ENCODE results near the gene DDX46. TPM values are rescaled to one million over a fixed set of nuclear protein-coding genes. Genes with fewer than 3 reads are reported as not detected.

DDX46 gene
- total and polyA plus RNA-seq, 2 donors (not counting 1 experiment from before 2014, with no cell fraction given): 18.7 to 38.1 TPM

DNA sequence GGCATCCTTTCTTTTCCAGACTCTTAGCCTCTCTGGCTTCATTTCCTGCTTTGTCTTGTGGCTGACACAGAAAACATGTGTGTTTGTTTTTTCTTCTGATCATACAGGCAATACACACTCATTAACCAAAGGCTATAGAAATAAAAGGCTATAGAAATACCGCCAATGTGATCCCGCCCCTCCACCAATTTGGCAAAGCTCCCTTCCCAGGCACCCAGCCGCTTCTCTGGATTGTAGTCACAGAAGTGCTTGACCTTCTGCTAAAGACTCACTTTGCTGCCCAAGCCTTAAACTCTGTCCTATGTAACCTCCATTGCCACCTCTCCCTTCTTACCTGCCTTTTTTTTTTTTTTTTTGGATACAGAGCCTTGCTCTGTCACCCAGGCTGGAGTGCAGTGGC is 120.9 kb downstream of the DDX46 start:
- Histone ChIP-seq H3K79me2 (ENCODE audit: control insufficient read depth, insufficient read depth, low read length) (peaks cover 24% of the 10 kb centered on the region), H3K27me3 (ENCODE audit: control insufficient read depth, insufficient read depth, low read length) (no peaks in the 10 kb centered on the region)

More for the DNA sequence above, 120.9 kb downstream of the DDX46 start:
- Histone ChIP-seq H3K36me3 (ENCODE audit: control insufficient read depth, insufficient read depth, low read length) (no peaks in the 10 kb centered on the region), H3K4me2 (ENCODE audit: extremely low read depth, insufficient read depth, low read length) (no peak overlapping the region), H3K4me1 (ENCODE audit: control insufficient read depth, extremely low read depth, insufficient read depth, low read length) (no peaks in the 10 kb centered on the region), H3K9ac (ENCODE audit: insufficient read depth, low read length) (no peak overlapping the region), H2AFZ (ENCODE audit: low read length) (no peak overlapping the region), H3K4me3 (replicated peaks in 1 of 4; ENCODE audit: control extremely low read depth in 1 of 4, insufficient read depth in 1 of 4, low read depth in 3 of 4, low read length in 4 of 4) (no peak overlapping the region), H4K20me1 (ENCODE audit: control insufficient read depth, extremely low read depth, insufficient read depth, low read length) (no peaks in the 10 kb centered on the region), H3K9me3 (ENCODE audit: control insufficient read depth, insufficient read depth, low read depth, low read length) (no peaks in the 10 kb centered on the region), H3K27ac (ENCODE audit: insufficient read depth, low read length) (no peak overlapping the region)
- DNase-seq (ENCODE audit: low read depth in 2 of 2): no peak
- TF ChIP-seq, protein P1, sequence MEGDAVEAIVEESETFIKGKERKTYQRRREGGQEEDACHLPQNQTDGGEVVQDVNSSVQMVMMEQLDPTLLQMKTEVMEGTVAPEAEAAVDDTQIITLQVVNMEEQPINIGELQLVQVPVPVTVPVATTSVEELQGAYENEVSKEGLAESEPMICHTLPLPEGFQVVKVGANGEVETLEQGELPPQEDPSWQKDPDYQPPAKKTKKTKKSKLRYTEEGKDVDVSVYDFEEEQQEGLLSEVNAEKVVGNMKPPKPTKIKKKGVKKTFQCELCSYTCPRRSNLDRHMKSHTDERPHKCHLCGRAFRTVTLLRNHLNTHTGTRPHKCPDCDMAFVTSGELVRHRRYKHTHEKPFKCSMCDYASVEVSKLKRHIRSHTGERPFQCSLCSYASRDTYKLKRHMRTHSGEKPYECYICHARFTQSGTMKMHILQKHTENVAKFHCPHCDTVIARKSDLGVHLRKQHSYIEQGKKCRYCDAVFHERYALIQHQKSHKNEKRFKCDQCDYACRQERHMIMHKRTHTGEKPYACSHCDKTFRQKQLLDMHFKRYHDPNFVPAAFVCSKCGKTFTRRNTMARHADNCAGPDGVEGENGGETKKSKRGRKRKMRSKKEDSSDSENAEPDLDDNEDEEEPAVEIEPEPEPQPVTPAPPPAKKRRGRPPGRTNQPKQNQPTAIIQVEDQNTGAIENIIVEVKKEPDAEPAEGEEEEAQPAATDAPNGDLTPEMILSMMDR (conservative IDR thresholded peaks at IDR 0.05 in 1 of 2, IDR thresholded peaks at IDR 0.05 in 1 of 2; ENCODE audit: low read depth in 1 of 2, low read length in 2 of 2): no peak
- no peak for TF ChIP-seq EZH2 (IDR thresholded peaks at IDR 0.05; ENCODE audit: low read length, missing control alignments)

Other genes starting within 250 kb of the DDX46 start
- gene JADE2, start 233.1 kb upstream of the DDX46 start, total RNA-seq: 23.6 and 45.9 TPM in 2 replicates
- gene JADE2, start 233.1 kb upstream of the DDX46 start, polyA plus RNA-seq: 10.0 and 20.2 TPM in 2 replicates
- gene SAR1B, start 126.0 kb upstream of the DDX46 start, total RNA-seq: 41.3 and 68.7 TPM in 2 replicates
- gene SAR1B, start 126.0 kb upstream of the DDX46 start, polyA plus RNA-seq: 102 and 106 TPM in 2 replicates
- gene SEC24A, start 110.0 kb upstream of the DDX46 start, total RNA-seq: 17.7 and 20.8 TPM in 2 replicates
- gene SEC24A, start 110.0 kb upstream of the DDX46 start, polyA plus RNA-seq: 39.3 and 52.6 TPM in 2 replicates
- gene CAMLG, start 20.2 kb upstream of the DDX46 start, total RNA-seq: 60.1 and 69.1 TPM in 2 replicates
- gene CAMLG, start 20.2 kb upstream of the DDX46 start, polyA plus RNA-seq: 27.4 and 39.3 TPM in 2 replicates
- 33.6 and 40.0 TPM in 2 replicates for gene C5orf24, start 87.2 kb downstream of the DDX46 start, total RNA-seq
- gene C5orf24, start 87.2 kb downstream of the DDX46 start, polyA plus RNA-seq: 45.2 and 71.3 TPM in 2 replicates
- gene TXNDC15, start 115.6 kb downstream of the DDX46 start, total RNA-seq: 65.9 and 71.7 TPM in 2 replicates
- gene TXNDC15, start 115.6 kb downstream of the DDX46 start, polyA plus RNA-seq: 86.0 and 132 TPM in 2 replicates
- 2.8 and 5.4 TPM in 2 replicates for gene PCBD2, start 146.4 kb downstream of the DDX46 start, total RNA-seq
- 3.8 and 6.6 TPM in 2 replicates for gene PCBD2, start 146.4 kb downstream of the DDX46 start, polyA plus RNA-seq
- gene CATSPER3, start 209.1 kb downstream of the DDX46 start, total RNA-seq: under 0.01 and 0.17 TPM in 2 replicates
- gene CATSPER3, start 209.1 kb downstream of the DDX46 start, polyA plus RNA-seq: 0.12 and 0.32 TPM in 2 replicates